ENCODE measurements around the gene SPINK5. TPM values are rescaled to one million over a fixed set of nuclear protein-coding genes. Genes with fewer than 3 reads are reported as not detected.

SPINK5 gene
- total RNA-seq, 6 experiments from 2014 or later: not detected

DNA sequence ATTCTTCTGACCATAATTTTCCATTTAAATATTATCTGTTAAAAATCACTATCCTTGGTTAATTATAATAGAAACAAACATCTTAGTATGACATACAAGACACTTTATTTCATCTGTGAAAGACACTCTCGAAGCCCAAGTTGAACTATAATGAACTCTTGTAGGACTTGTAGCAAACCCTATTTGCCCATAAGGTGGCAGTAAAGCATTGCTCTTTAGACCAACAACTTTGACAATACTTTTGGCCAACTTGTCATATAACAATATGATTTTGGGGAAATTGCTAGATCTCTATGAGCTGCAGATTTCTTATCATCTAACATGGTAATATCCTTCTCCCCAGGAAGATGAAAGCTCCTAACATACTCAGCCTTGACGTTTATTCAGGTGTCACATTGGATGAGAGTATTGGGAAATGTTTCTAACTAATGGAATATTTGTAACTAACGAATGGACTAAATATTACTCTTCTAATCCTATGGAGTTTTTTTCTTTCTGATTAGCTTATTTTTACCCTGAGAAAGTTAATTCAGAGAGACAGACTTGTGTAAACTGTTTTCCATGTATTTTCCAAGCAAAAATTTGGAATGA lies 115.5 kb downstream of the SPINK5 start:
- Mint-ChIP-seq H3K27me3 (ENCODE audit: insufficient read depth) (no peaks in the 10 kb centered on the region; the same call in 1 of the 2 replicates), H3K4me1 (ENCODE audit: low read depth) (no peaks in the 10 kb centered on the region), H3K9me3 (no peaks in the 10 kb centered on the region), H3K27ac (no peak overlapping the region), H3K4me3 (no peak overlapping the region), H3K36me3 (ENCODE audit: low read depth) (no peaks in the 10 kb centered on the region)
- TF ChIP-seq, protein P1, sequence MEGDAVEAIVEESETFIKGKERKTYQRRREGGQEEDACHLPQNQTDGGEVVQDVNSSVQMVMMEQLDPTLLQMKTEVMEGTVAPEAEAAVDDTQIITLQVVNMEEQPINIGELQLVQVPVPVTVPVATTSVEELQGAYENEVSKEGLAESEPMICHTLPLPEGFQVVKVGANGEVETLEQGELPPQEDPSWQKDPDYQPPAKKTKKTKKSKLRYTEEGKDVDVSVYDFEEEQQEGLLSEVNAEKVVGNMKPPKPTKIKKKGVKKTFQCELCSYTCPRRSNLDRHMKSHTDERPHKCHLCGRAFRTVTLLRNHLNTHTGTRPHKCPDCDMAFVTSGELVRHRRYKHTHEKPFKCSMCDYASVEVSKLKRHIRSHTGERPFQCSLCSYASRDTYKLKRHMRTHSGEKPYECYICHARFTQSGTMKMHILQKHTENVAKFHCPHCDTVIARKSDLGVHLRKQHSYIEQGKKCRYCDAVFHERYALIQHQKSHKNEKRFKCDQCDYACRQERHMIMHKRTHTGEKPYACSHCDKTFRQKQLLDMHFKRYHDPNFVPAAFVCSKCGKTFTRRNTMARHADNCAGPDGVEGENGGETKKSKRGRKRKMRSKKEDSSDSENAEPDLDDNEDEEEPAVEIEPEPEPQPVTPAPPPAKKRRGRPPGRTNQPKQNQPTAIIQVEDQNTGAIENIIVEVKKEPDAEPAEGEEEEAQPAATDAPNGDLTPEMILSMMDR (IDR thresholded peaks at IDR 0.05): peak; percentile 80
- DNase-seq: peak; percentile 54

DNA sequence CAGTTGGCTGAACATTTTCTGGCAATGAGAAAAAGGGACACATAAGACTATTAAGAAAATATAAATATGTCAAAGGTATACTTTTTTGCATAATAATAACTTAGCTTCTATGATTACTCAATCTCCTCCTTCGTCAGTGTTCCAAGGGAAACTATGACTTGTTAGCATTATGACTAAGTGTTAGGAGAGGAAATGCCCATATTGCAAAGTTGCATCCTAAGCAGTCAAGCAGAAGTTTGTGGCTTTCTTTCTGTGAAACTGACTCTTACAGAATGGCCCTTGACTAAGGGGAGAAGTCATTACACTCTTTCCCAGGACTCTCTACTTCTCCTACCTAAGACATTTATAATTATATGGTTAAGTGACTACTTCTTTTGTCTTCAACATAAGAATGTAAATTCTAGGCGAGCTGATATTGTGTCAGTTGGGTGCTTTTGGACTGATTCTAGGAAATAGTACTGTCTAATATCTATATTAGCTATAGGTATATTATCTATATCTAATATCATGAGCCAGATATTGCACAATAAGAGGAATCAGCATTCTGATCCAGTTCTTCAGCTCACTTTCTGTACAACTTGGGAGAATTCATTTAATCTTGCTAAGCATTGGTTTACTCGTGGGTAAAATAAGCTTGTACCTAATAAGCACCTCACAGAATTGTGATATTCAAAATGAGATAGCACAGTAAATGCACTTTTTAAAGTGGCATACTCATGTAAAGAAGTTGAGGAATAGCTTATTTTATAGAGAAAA lies 122.6 kb downstream of the SPINK5 start:
- H3K4me1 Mint-ChIP-seq (ENCODE audit: low read depth): no peaks in the 10 kb centered on the region
- H3K4me3 Mint-ChIP-seq: no peak overlapping the region
- H3K9me3 Mint-ChIP-seq: no peaks in the 10 kb centered on the region
- H3K27ac Mint-ChIP-seq: no peak overlapping the region
- H3K27me3 Mint-ChIP-seq (ENCODE audit: insufficient read depth): peaks cover 2% of the 10 kb centered on the region; the same call in 1 of the 2 replicates
- no peak for DNase-seq
- TF ChIP-seq, protein P1 (IDR thresholded peaks at IDR 0.05): no peak
- H3K36me3 Mint-ChIP-seq (ENCODE audit: low read depth): no peaks in the 10 kb centered on the region

Other genes starting within 250 kb of the SPINK5 start
- gene SPINK1, start 232.3 kb upstream of the SPINK5 start, total RNA-seq (2021; fragmentation: NEBNext Ultra II Directional; extraction: Animal tissue kit (Norgen Biotek cat#: 25700)): not detected
- gene SCGB3A2, start 185.3 kb upstream of the SPINK5 start, total RNA-seq (2021; fragmentation: NEBNext Ultra II Directional; extraction: Animal tissue kit (Norgen Biotek cat#: 25700)): not detected
- gene C5orf46, start 157.4 kb upstream of the SPINK5 start, total RNA-seq (2021; fragmentation: NEBNext Ultra II Directional; extraction: Animal tissue kit (Norgen Biotek cat#: 25700)): not detected
- not detected for gene SPINK14, start 104.6 kb downstream of the SPINK5 start, total RNA-seq (2021; fragmentation: NEBNext Ultra II Directional; extraction: Animal tissue kit (Norgen Biotek cat#: 25700))
- gene SPINK6, start 139.1 kb downstream of the SPINK5 start, total RNA-seq (2021; fragmentation: NEBNext Ultra II Directional; extraction: Animal tissue kit (Norgen Biotek cat#: 25700)): not detected
- not detected for gene MARCOL, start 174.5 kb downstream of the SPINK5 start, total RNA-seq (2021; fragmentation: NEBNext Ultra II Directional; extraction: Animal tissue kit (Norgen Biotek cat#: 25700))
- gene SPINK13, start 204.8 kb downstream of the SPINK5 start, total RNA-seq (2021; fragmentation: NEBNext Ultra II Directional; extraction: Animal tissue kit (Norgen Biotek cat#: 25700)): not detected
- not detected for gene SPINK7, start 248.4 kb downstream of the SPINK5 start, total RNA-seq (2021; fragmentation: NEBNext Ultra II Directional; extraction: Animal tissue kit (Norgen Biotek cat#: 25700))

Data from HFFc6 (cell line).